GM18498 (cell line): ENCODE measurements around the gene C3orf52.
"Not testable (repeated sequence)": the region's sequence is repeated elsewhere in the genome, so short reads cannot be mapped to it uniquely, and the experiment has no call there.

Experiments
- ATAC-seq: cut with Tn5 transposase; IDR thresholded peaks from one replicate; pipeline ENCODE4 v1.9.1; 2021; ENCODE audit warnings: mild to moderate bottlenecking, moderate library complexity; ENCODE audit not compliant: unreplicated experiment

C3orf52 gene, protein sequence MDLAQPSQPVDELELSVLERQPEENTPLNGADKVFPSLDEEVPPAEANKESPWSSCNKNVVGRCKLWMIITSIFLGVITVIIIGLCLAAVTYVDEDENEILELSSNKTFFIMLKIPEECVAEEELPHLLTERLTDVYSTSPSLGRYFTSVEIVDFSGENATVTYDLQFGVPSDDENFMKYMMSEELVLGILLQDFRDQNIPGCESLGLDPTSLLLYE

DNA sequence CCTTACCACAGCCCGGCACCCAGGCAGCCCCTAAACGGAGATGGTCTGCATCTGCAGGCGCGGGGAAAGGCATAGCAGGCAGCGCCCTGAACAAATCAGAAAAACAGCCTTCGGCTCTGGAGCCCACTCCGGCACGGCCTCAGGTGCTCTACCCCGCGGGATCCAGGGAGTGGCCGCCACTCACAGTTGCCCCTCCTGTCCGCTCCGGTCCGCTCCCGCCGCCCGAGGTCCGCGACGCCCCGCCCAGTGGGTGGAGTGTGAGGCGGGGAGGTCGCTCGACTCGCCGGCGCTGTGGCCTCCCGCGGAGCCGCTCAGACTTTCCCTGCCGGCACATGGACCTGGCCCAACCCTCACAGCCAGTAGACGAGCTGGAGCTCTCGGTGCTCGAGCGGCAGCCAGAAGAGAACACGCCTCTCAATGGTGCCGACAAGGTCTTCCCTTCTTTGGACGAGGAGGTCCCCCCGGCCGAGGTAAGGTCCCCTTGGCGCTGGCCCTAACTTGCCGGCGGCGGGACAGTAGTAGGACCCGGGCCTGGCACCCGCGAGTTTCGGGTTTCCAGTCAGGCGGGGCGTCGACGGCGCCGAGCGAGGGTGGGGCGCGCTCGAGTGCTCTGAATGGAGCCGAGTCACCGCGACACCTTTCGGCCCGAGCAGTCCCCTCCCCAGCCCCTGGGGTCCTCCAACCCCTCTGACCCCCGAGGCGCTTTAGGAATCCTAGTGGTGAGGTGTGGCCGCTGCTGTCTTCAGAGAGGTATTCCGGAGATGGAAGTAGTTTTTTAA lies at the start of gene C3orf52:
Gene C3orf52, plus strand, starts transcription at position 314 of the 779 bp plus-strand sequence. Its CDS starts 19 bp downstream, at position 333.
- peak; percentile 93 for ATAC-seq

DNA sequence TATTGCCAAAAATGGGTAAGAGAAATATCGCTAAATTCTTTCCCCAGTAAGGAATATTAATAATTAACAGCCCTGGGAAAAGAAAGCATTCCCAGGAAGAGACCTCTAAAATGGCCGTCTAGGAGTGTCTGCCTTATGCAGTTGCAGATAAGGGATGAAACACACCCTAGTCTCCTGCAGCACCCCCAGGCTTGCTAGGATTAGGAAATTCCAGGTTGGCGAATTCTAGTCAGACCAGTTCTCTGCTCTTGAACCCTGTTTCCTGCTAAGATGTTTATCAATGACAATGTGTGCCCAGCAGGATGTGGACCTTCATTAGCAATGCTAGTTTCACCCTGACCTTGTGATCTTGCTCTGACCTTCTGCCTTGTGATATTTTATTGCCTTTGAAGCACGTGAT lies 49.0 kb upstream of the C3orf52 start:
- not testable (repeated sequence) for ATAC-seq

GRCh38 chr3:112038863-112039262 lies 47.3 kb upstream of the C3orf52 start:
- no peak for ATAC-seq

- no peak for ATAC-seq
Measured at GRCh38 chr3:112041321-112041720, 44.9 kb upstream of the C3orf52 start.

GRCh38 chr3:112042842-112043280 lies 43.3 kb upstream of the C3orf52 start:
- ATAC-seq, result no peak

DNA sequence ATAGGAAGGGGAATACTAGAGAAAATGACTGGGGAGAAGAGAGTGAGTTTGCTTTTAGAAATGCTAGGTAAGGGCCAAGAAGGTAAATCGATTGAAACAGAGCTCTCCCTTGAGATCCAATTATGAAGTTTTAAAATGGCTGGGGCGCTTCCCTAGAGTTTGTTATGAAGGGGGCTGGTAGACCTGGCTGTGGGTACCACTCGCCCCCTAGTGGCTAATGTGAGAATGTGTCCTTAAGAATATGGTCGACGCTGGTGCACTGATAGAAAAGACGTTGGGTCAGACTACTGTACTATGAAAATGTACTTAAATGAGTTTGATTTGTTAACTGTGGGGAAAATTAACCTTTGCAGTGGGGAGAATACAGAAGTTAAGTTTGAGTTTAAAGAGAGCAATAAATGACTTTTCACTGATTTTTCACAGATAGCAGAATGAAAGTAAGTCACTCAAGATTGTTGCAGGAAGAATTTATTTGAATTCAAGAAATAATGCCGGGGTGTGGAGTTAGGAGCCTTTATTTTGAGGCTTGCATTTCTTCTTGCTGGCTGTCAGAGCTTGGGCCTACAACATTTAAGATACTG lies 42.5 kb upstream of the C3orf52 start:
- ATAC-seq, result peak; percentile 86

GRCh38 chr3:112046599-112046998 lies 39.6 kb upstream of the C3orf52 start:
- ATAC-seq, result no peak

GRCh38 chr3:112047264-112047663 lies 38.9 kb upstream of the C3orf52 start:
- ATAC-seq, result no peak

DNA sequence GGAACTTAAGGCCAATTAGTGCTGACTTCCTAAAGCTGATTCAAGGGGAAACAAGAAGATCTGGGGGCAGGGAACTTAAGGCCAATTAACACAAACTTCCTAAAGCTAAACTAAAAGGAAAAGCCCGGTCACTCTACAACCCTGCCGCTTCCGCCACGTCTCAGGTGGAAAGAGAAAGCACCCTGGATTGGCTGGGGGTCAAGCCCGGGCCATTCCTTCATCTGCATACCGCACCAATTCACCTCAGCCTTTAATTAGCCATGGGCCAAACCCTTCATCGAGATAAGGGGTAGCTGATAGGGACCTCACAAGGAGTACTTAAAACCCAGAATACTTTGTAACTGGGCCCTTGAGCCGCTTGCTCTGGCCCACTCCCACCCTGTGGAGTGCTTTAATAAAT lies 37.3 kb upstream of the C3orf52 start:
- no peak for ATAC-seq

DNA sequence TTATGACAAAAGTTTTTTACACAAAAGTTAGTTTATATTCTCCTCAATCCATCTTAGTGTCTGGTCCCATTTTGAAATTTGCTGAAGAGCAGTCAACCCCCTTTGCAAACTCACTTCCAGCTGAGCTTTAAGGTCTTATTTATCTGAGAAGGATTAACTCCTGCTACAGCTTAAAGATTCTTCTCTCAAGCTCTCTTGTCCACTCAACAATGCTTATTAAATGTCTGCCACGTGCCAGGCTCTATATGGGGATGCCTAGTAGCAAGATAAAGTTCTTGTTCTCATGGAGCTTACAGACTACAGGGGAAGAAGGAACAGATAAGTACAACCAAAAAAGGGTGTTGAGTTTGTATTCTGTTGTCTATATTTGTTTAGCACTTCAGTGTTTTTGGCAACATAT lies 33.0 kb upstream of the C3orf52 start:
- ATAC-seq, result no peak

- no peak for ATAC-seq
Measured at GRCh38 chr3:112056451-112056929, 29.7 kb upstream of the C3orf52 start.

- ATAC-seq, result no peak
Measured at GRCh38 chr3:112059497-112059896, 26.7 kb upstream of the C3orf52 start.

DNA sequence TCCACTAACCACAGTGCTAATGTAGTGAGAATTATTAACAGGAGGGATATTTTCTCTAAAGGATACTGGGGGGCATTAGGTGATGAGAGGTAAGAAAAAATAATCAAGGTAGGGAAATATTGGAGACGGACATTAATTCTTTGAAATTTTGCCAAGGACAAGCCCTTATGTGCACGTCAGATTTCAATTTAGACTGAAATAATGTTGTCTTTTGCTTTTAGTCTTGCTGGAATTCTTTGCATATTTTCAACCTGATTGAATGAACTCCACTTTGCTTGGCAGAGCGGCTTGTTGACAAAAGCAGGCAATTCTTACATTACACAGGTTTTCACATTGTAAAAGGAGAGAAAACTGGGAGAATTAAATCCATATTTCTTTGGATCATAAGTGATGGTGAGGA lies 25.0 kb upstream of the C3orf52 start:
- no peak for ATAC-seq

- ATAC-seq, result not testable (repeated sequence)
Measured at GRCh38 chr3:112072387-112073060, 13.7 kb upstream of the C3orf52 start.

DNA sequence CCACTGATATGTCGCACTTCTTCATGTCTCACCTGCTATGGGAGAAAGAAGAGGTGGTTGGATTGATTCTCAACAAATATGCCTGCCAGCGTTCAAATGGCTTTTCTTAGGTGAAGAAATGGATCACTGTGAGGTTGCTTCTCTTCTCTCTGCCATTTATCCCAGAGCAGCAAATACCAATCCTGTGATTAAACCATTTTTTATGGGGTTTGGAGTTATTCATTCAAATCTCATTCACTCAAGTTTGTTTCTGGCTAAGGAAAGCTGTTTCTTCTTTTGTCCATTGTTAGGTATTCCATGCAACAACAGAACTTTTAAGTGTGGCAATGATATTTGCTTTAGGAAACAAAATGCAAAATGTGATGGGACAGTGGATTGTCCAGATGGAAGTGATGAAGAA lies 12.2 kb upstream of the C3orf52 start:
- ATAC-seq, result no peak

- peak; percentile 99 for ATAC-seq
Measured at GRCh38 chr3:112074616-112075497, 11.3 kb upstream of the C3orf52 start.

GRCh38 chr3:112078125-112079083 lies 7.8 kb upstream of the C3orf52 start:
- peak; percentile 40 for ATAC-seq

GRCh38 chr3:112083239-112083638 lies 3.0 kb upstream of the C3orf52 start:
- no peak for ATAC-seq
